ENCODE data around the gene PTPN6.

GRCh38 chr12:6980740-6981139, 29.6 kb downstream of the PTPN6 start:
- TF ChIP-seq CTCF (IDR thresholded peaks at IDR 0.05; ENCODE audit: low read length) (no peak), EZH2 (optimal IDR thresholded peaks at IDR 0.05; ENCODE audit: low read depth, low read length) (no peak)
